Tibial nerve (tissue), 4 donors: ENCODE measurements around the gene SLC8A2. TPM values are rescaled to one million over a fixed set of nuclear protein-coding genes. Genes with fewer than 3 reads are reported as not detected.
A peak's percentile ranks its signal among the peaks of the same experiment; 100 is the strongest.

ENCODE experiments used
- DNase-seq, 2 donors: peaks; one replicate each; pipeline ENCODE4 v3.0.0-alpha.2; 2019; ENCODE audit warnings: low spot score in 2 of 2
- H3K27ac ChIP-seq, 4 donors: fragments of 200-600 bp; sonication (generic) in 3 of 4; one replicate each; pipeline ENCODE4 v1.5.1; 2017 to 2019; ENCODE audit warnings: mild to moderate bottlenecking in 1 of 4
- H3K27me3 ChIP-seq, 2 donors: fragments of 200-600 bp; sonication (generic) in 1 of 2; one replicate each; pipeline versions ENCODE4 v1.5.1 to v1.6.0; 2017 to 2019
- H3K36me3 ChIP-seq, 3 donors: fragments of 200-600 bp; sonication (generic); one replicate each; pipeline ENCODE4 v1.5.1; 2018 to 2019
- H3K4me1 ChIP-seq, 4 donors: fragments of 200-600 bp; sonication (generic) in 3 of 4; one replicate each; pipeline ENCODE4 v1.5.1; 2017 to 2019
- H3K4me3 ChIP-seq, 4 donors: fragments of 200-600 bp; sonication (generic) in 3 of 4; one replicate each; pipeline ENCODE4 v1.5.1; 2017 to 2019; ENCODE audit warnings: mild to moderate bottlenecking in 1 of 4, moderate library complexity in 1 of 4
- H3K9me3 ChIP-seq, 4 donors: fragments of 200-600 bp; sonication (generic) in 3 of 4; one replicate each; pipeline ENCODE4 v1.5.1; 2017 to 2019
- EP300 ChIP-seq, 2 donors: sonication (generic); formaldehyde crosslinking; IDR thresholded peaks; one replicate each; pipeline ENCODE4 v1.6.1; 2017; ENCODE audit warnings: antibody characterized with exemption in 2 of 2, mild to moderate bottlenecking in 1 of 2
- POLR2A ChIP-seq, 2 donors: fragments of 450-650 bp; IDR thresholded peaks; one replicate each; pipeline ENCODE4 v1.6.1; 2017; ENCODE audit warnings: antibody characterized with exemption in 2 of 2, mild to moderate bottlenecking in 2 of 2, moderate library complexity in 2 of 2
- WGBS, 2 donors: methylation state at CpG; one replicate each; pipeline ENCODE4 v1.1.5; 2018; 5-methylcytosine and 5-hydroxymethylcytosine counted together
- total RNA-seq, 4 donors: library from RNA; depleted of rRNA; stranded (reverse); fragments of >200 nt; gene quantifications; one replicate each; pipeline ENCODE4 v1.1.0, GENCODE V29; 2016
- TF ChIP-seq, protein P1 (sequence below), 5 experiments: fragments of 200-600 bp in 3 of 5; fragments of 450-650 bp in 2 of 5; sonication (generic) in 3 of 5; IDR thresholded peaks; one replicate each; pipeline ENCODE4 v1.5.1; 2016 to 2019; ENCODE audit warnings: antibody characterized with exemption in 5 of 5, mild to moderate bottlenecking in 3 of 5, moderate library complexity in 2 of 5

SLC8A2 gene
- total RNA-seq, 4 donors from 2014 or later, result not detected

DNA sequence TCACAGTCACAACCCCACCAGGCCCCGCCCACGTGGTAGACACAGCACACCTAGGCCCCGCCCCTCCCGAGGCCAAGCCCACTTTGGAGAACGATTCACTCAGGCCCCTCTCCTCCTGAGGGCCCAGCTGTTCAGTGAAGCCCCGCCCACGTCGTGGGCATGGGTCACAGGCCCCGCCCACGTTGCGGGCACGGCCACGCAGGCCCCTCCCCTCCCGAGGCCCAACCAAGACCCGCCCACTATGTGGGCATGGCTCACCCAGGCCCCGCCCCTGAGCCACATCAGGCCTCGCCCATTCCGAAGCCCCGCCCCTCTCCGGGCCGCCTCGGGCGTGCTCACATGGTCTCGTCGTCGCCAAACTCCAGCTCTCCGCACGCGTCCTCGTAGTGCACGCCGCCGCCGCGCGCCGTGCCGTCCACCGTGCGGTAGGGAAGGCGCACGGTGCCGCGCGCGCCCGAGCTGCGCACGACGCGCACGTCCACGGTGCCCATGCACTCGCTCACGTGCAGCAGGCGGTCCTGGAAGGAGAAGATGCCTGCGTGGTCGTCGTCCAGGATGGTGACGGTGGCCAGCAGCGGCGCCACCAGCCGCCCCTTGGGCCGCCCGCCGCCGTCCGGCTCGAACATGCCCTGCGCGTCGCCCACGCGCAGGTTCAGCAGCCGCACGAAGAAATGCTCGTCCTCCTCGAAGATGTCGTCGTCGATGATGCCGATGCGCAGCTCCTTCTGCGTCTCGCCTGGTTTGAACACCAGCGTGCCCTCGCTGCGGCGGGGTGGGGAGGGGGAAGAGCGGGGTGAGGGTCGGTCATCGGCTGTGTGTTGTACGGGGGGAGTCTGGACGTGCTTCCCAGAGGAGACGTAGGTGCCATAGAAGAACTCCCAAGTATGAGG, 24.0 kb downstream of the SLC8A2 start:
- DNase-seq, result no peak

DNA sequence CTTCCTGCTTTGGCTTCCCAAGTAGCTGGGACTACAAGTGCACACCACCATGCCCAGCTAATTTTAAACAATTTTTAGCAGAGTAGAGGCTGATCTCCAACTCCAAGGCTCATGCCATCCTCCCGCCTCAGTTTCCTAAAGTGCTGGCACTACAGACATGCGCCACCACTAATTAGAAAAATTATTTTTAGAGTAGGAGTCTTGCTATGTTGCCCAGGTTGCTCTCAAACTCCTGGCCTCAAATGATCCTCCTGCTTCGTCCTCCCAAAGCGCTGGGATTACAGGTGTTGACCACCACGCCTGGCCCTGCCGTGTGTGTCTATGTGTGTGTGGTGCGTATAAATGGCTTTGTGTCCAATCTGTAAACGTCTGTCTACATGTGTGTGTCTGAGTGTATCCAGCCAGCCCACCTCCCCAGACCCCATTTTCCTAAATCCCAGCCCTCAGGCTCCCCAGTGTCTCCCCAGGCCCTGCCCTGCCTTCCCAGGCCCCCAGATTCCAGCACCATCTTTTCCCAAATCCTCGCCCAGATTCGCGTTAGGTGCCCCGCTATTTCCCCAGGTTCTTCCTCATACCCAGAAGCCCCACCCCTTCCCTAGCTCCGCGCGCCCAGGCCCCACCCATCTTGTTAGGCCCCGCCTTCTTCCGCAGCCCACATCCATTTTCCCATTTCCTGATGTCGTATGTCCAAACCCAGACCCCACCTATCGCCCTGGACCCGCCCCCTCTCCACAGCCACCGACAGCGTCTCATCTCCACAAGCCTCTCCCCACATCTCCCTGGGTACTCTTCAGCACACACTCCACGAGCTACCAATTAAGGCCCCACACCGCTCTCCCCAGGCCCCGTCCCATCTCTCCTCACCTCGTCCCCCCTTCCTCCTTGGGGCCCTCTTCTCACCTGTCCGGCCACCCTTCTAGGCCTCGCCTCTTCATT, 24.9 kb downstream of the SLC8A2 start:
- no peak for DNase-seq
- no peak for TF ChIP-seq POLR2A (IDR thresholded peaks at IDR 0.05)
- no peak for TF ChIP-seq EP300 (IDR thresholded peaks at IDR 0.05)
- Histone ChIP-seq H3K4me3 (no peak overlapping the region), H3K36me3 (no peaks in the 10 kb centered on the region), H3K27ac (no peak overlapping the region), H3K4me1 (peaks cover 0 to 23% (median 0%) of the 10 kb centered on the region in 4 donors), H3K27me3 (peaks cover 8 to 88% of the 10 kb centered on the region in 2 donors), H3K9me3 (no peaks in the 10 kb centered on the region)
- 18 to 19% methylated on average over 28 of the region's 28 CpGs for WGBS, 2 donors

More for the DNA sequence above, 24.0 kb downstream of the SLC8A2 start:
- peak overlapping the region in 1 of 4 donors; percentile 7 for H3K4me3 ChIP-seq
- no peak overlapping the region for H3K27ac ChIP-seq
- H3K36me3 ChIP-seq, result no peaks in the 10 kb centered on the region
- 3 to 6% methylated on average over 28 to 69 of the region's 95 CpGs for WGBS, 2 donors
- peaks cover 8 to 79% of the 10 kb centered on the region in 2 donors for H3K27me3 ChIP-seq
- peaks cover 0 to 23% (median 0%) of the 10 kb centered on the region in 4 donors for H3K4me1 ChIP-seq
- TF ChIP-seq, protein P1, sequence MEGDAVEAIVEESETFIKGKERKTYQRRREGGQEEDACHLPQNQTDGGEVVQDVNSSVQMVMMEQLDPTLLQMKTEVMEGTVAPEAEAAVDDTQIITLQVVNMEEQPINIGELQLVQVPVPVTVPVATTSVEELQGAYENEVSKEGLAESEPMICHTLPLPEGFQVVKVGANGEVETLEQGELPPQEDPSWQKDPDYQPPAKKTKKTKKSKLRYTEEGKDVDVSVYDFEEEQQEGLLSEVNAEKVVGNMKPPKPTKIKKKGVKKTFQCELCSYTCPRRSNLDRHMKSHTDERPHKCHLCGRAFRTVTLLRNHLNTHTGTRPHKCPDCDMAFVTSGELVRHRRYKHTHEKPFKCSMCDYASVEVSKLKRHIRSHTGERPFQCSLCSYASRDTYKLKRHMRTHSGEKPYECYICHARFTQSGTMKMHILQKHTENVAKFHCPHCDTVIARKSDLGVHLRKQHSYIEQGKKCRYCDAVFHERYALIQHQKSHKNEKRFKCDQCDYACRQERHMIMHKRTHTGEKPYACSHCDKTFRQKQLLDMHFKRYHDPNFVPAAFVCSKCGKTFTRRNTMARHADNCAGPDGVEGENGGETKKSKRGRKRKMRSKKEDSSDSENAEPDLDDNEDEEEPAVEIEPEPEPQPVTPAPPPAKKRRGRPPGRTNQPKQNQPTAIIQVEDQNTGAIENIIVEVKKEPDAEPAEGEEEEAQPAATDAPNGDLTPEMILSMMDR (IDR thresholded peaks at IDR 0.05), result no peak
- H3K9me3 ChIP-seq, result no peaks in the 10 kb centered on the region

DNA sequence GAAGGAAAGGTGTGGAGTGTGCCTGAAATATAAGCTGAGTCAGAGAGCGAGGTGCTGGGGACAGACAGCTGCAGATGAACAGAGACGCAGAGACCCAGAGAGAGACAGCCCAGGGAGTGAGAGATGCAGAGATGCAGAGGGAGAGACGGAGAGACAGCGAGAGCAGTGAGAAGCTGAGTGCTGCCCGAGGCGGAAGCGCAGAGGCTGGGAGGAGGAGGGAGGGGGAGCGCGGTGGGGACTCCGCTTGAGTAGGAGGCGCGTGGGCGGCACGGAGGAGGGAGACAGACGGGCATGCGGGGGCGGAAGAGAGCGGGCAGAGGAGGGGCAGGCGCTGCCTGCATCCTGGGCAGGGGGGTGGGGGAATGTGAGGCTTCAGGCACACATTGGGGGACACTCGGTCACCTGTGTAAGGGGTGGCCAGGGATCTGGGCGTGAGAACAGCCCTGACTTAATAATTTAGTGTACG, 25.7 kb downstream of the SLC8A2 start:
- Histone ChIP-seq H3K27ac (no peak overlapping the region), H3K9me3 (no peaks in the 10 kb centered on the region), H3K4me1 (peaks cover 0 to 23% (median 0%) of the 10 kb centered on the region in 4 donors), H3K4me3 (no peak overlapping the region), H3K27me3 (peaks cover 8 to 97% of the 10 kb centered on the region in 2 donors), H3K36me3 (no peaks in the 10 kb centered on the region)
- DNase-seq, result no peak
- TF ChIP-seq EP300 (IDR thresholded peaks at IDR 0.05), result no peak
- TF ChIP-seq, protein P1 (IDR thresholded peaks at IDR 0.05), result no peak
- TF ChIP-seq POLR2A (IDR thresholded peaks at IDR 0.05), result no peak
- WGBS, 2 donors, result 3 to 6% methylated on average over 21 to 22 of the region's 22 CpGs

DNA sequence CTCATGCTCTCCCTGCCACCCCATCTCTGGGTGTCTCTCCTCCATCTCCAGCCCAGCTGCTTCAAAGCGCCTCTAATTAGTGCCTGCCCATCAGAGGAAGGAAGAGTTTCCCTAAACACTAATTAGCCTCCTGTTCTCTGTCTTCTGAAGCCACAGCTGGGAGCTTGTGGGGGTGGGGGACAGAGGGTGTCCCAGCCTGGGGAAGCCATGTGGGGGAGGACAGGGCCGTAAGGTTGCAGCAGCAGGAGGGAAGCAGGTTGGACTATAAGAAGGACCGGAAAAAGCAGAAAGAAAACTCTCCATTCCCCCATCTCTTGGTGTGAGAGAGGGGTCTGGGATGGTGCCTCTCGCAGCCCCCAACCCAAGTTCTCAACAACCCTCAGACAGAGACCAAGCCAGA, 26.2 kb downstream of the SLC8A2 start:
- Histone ChIP-seq H3K27ac (no peak overlapping the region), H3K4me3 (no peak overlapping the region), H3K4me1 (peaks cover 0 to 23% (median 0%) of the 10 kb centered on the region in 4 donors), H3K36me3 (no peaks in the 10 kb centered on the region), H3K9me3 (no peaks in the 10 kb centered on the region), H3K27me3 (peaks cover 8 to 100% of the 10 kb centered on the region in 2 donors)
- TF ChIP-seq EP300 (IDR thresholded peaks at IDR 0.05), result no peak
- no peak for DNase-seq
- WGBS, 2 donors, result 44 to 46% methylated on average over 4 of the region's 4 CpGs

DNA sequence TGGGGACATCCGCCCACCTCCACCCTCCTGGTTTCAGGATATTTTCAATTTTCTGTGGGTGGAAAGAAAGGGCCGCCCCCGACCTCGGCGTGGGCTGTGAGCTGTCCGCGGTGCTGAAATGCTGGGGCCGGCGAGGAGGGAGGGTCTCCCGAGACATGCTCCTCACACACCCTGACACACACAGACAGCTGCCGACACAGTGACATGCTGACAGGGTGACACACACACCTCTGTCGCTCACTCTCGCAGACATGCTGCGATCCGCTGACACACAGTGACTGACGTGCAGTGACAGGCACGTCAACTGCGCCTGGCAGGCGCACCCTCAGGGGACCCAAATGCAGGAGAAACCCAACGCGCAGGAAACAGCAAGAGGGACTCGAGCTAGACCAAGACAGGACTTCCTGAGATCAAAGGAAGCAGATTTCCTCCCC, 27.3 kb downstream of the SLC8A2 start:
- H3K4me1 ChIP-seq, result peaks cover 0 to 23% (median 0%) of the 10 kb centered on the region in 4 donors
- H3K36me3 ChIP-seq, result no peaks in the 10 kb centered on the region
- H3K27me3 ChIP-seq, result peaks cover 8 to 97% of the 10 kb centered on the region in 2 donors
- TF ChIP-seq, protein P1 (IDR thresholded peaks at IDR 0.05), result no peak
- TF ChIP-seq POLR2A (IDR thresholded peaks at IDR 0.05) (no peak), EP300 (IDR thresholded peaks at IDR 0.05) (no peak)
- no peak overlapping the region for H3K27ac ChIP-seq
- DNase-seq, result no peak
- 23 to 26% methylated on average over 22 of the region's 22 CpGs for WGBS, 2 donors
- no peak overlapping the region for H3K4me3 ChIP-seq
- no peaks in the 10 kb centered on the region for H3K9me3 ChIP-seq
